Tibial nerve (tissue), 4 donors: ENCODE data around the gene KIF13A. TPM values are rescaled to one million over a fixed set of nuclear protein-coding genes. Genes with fewer than 3 reads are reported as not detected.

Experiments used
- DNase-seq, 2 donors: peaks; one replicate each; pipeline ENCODE4 v3.0.0-alpha.2; 2019; ENCODE audit warnings: low spot score in 2 of 2
- H3K27ac ChIP-seq, 4 donors: fragments of 200-600 bp; sonication (generic) in 3 of 4; one replicate each; pipeline ENCODE4 v1.5.1; 2017 to 2019; ENCODE audit warnings: mild to moderate bottlenecking in 1 of 4
- H3K27me3 ChIP-seq, 2 donors: fragments of 200-600 bp; sonication (generic) in 1 of 2; one replicate each; pipeline versions ENCODE4 v1.5.1 to v1.6.0; 2017 to 2019
- H3K36me3 ChIP-seq, 3 donors: fragments of 200-600 bp; sonication (generic); one replicate each; pipeline ENCODE4 v1.5.1; 2018 to 2019
- H3K4me1 ChIP-seq, 4 donors: fragments of 200-600 bp; sonication (generic) in 3 of 4; one replicate each; pipeline ENCODE4 v1.5.1; 2017 to 2019
- H3K4me3 ChIP-seq, 4 donors: fragments of 200-600 bp; sonication (generic) in 3 of 4; one replicate each; pipeline ENCODE4 v1.5.1; 2017 to 2019; ENCODE audit warnings: mild to moderate bottlenecking in 1 of 4, moderate library complexity in 1 of 4
- H3K9me3 ChIP-seq, 4 donors: fragments of 200-600 bp; sonication (generic) in 3 of 4; one replicate each; pipeline ENCODE4 v1.5.1; 2017 to 2019
- CTCF ChIP-seq, 5 experiments: fragments of 200-600 bp in 3 of 5; fragments of 450-650 bp in 2 of 5; sonication (generic) in 3 of 5; IDR thresholded peaks; one replicate each; pipeline ENCODE4 v1.5.1; 2016 to 2019; ENCODE audit warnings: antibody characterized with exemption in 5 of 5, mild to moderate bottlenecking in 3 of 5, moderate library complexity in 2 of 5
- EP300 ChIP-seq, 2 donors: sonication (generic); formaldehyde crosslinking; IDR thresholded peaks; one replicate each; pipeline ENCODE4 v1.6.1; 2017; ENCODE audit warnings: antibody characterized with exemption in 2 of 2, mild to moderate bottlenecking in 1 of 2
- POLR2A ChIP-seq, 2 donors: fragments of 450-650 bp; IDR thresholded peaks; one replicate each; pipeline ENCODE4 v1.6.1; 2017; ENCODE audit warnings: antibody characterized with exemption in 2 of 2, mild to moderate bottlenecking in 2 of 2, moderate library complexity in 2 of 2
- WGBS, 2 donors: methylation state at CpG; one replicate each; pipeline ENCODE4 v1.1.5; 2018; 5-methylcytosine and 5-hydroxymethylcytosine counted together
- total RNA-seq, 4 donors: library from RNA; depleted of rRNA; stranded (reverse); fragments of >200 nt; gene quantifications; one replicate each; pipeline ENCODE4 v1.1.0, GENCODE V29; 2016

Gene KIF13A
- total RNA-seq, 4 donors from 2014 or later, result 31.8 to 71.9 (median 48.0) TPM

DNA sequence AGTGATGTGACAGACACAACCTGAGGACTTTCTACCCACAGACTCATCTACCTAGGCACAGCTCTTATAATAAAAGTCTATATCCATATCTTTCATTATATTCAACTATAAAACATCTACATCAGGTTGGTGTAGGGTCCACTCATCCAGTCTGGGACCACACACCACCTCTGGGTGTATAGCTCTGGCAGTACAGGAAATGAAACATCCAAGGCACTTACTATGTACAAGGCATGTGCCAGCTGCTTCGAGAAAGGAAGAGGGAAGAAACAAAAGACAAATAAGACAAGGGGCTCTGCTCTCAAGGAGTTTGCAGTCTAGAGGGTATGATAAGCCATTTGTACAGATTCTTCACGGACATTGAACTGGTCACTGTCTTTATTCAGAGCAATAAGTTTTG lies 18.6 kb downstream of the KIF13A start:
- TF ChIP-seq POLR2A (IDR thresholded peaks at IDR 0.05) (no peak), EP300 (IDR thresholded peaks at IDR 0.05) (no peak), CTCF (IDR thresholded peaks at IDR 0.05) (no peak)
- Histone ChIP-seq H3K36me3 (no peaks in the 10 kb centered on the region), H3K4me1 (peaks cover 0 to 79% (median 20%) of the 10 kb centered on the region in 4 donors), H3K9me3 (no peaks in the 10 kb centered on the region), H3K4me3 (no peak overlapping the region), H3K27me3 (no peaks in the 10 kb centered on the region), H3K27ac (no peak overlapping the region)
- DNase-seq, result no peak
- WGBS, 2 donors, result 83 to 85% methylated on average over 2 of the region's 2 CpGs

DNA sequence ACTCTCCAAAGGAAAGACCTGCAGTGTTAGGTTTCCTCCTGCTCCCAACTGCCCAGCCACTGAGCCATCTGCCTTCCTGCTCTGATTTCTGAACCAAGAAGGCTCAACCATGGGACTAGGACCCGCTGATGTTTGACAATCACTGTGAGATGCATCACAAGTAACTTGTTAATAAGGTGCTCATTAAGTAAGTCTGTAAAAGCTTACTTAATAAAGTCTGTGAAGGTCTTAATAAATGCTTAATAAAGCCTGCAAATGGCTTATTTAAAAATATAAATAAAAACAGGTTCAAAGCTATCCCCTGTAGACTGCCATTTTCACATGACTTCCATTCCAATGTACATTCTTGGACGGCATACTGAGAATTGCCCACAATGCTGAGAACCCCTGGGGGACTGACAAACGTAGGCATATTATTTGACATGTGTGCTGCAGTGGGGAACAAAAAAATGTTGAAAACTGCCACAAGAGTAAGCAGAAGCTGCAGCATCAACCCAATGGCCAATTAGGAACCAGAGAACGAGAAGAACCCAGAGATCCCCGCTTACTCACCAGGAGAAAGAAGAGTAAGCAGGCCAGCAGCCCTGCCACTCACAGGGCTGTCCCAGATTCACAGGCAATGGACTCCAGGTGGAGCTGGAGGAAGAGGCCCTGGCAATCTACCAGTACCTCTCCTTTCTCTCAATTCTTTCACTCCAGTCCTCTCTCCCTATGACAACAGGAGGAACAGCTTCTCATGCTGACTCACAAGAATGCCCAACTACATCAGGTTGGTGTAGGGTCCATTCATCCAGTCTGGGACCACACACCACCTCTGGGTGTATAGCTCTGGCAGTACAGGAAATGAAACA lies 19.5 kb downstream of the KIF13A start:
- no peak for TF ChIP-seq CTCF (IDR thresholded peaks at IDR 0.05)
- TF ChIP-seq POLR2A (IDR thresholded peaks at IDR 0.05), result no peak
- Histone ChIP-seq H3K9me3 (no peaks in the 10 kb centered on the region), H3K27me3 (no peaks in the 10 kb centered on the region), H3K4me1 (peaks cover 0 to 77% (median 18%) of the 10 kb centered on the region in 4 donors), H3K27ac (no peak overlapping the region), H3K4me3 (no peak overlapping the region), H3K36me3 (no peaks in the 10 kb centered on the region)
- DNase-seq, result no peak
- WGBS, 2 donors, result 71 to 72% methylated on average over 5 of the region's 5 CpGs

GRCh38 chr6:17966451-17966850 lies 21.0 kb downstream of the KIF13A start:
- WGBS, 2 donors, result 71 to 72% methylated on average over 2 of the region's 2 CpGs

GRCh38 chr6:17965397-17965796 lies 22.0 kb downstream of the KIF13A start:
- no peak for TF ChIP-seq POLR2A (IDR thresholded peaks at IDR 0.05)
- TF ChIP-seq CTCF (IDR thresholded peaks at IDR 0.05), result no peak
- TF ChIP-seq EP300 (IDR thresholded peaks at IDR 0.05), result no peak

More at GRCh38 chr6:17966451-17966850, 21.0 kb downstream of the KIF13A start:
- Histone ChIP-seq H3K4me3 (no peak overlapping the region), H3K36me3 (no peaks in the 10 kb centered on the region), H3K4me1 (peaks cover 0 to 77% (median 11%) of the 10 kb centered on the region in 4 donors), H3K27me3 (no peaks in the 10 kb centered on the region), H3K9me3 (no peaks in the 10 kb centered on the region), H3K27ac (peak overlapping the region in 1 of 4 donors; percentile 12)
- no peak for TF ChIP-seq CTCF (IDR thresholded peaks at IDR 0.05)
- TF ChIP-seq POLR2A (IDR thresholded peaks at IDR 0.05), result no peak
- TF ChIP-seq EP300 (IDR thresholded peaks at IDR 0.05), result no peak
- DNase-seq, result no peak

GRCh38 chr6:17964633-17965032 lies 22.8 kb downstream of the KIF13A start:
- H3K4me1 ChIP-seq, result peaks cover 0 to 83% (median 11%) of the 10 kb centered on the region in 4 donors
- H3K27me3 ChIP-seq, result no peaks in the 10 kb centered on the region
- H3K9me3 ChIP-seq, result no peaks in the 10 kb centered on the region
- no peaks in the 10 kb centered on the region for H3K36me3 ChIP-seq
- H3K27ac ChIP-seq, result peak overlapping the region in 2 of 4 donors; percentile 63 to 67
- TF ChIP-seq POLR2A (IDR thresholded peaks at IDR 0.05) (no peak), CTCF (IDR thresholded peaks at IDR 0.05) (no peak), EP300 (IDR thresholded peaks at IDR 0.05) (no peak)
- 67 to 72% methylated on average over 8 of the region's 8 CpGs for WGBS, 2 donors
- H3K4me3 ChIP-seq, result no peak overlapping the region
- no peak for DNase-seq

More at GRCh38 chr6:17965397-17965796, 22.0 kb downstream of the KIF13A start:
- Histone ChIP-seq H3K36me3 (no peaks in the 10 kb centered on the region), H3K4me3 (no peak overlapping the region), H3K9me3 (no peaks in the 10 kb centered on the region), H3K4me1 (peaks cover 0 to 75% (median 11%) of the 10 kb centered on the region in 4 donors), H3K27ac (peak overlapping the region in 2 of 4 donors; percentile 67 to 73), H3K27me3 (no peaks in the 10 kb centered on the region)
- no peak for DNase-seq
